ENCODE measurements around the gene HDAC4. TPM values are rescaled to one million over a fixed set of nuclear protein-coding genes. Genes with fewer than 3 reads are reported as not detected.
A peak's percentile ranks its signal among the peaks of the same experiment; 100 is the strongest.

The HDAC4 gene
- total and polyA plus RNA-seq, 9 of the 15 experiments (the other 6 are each of a cell fraction or from before 2014, with no cell fraction given), result 0.11 to 20.2 (median 4.0) TPM

- H3K4me1 ChIP-seq (replicated peaks in 1 of 2; ENCODE audit: control insufficient read depth in 2 of 2, insufficient read depth in 2 of 2, low read length in 2 of 2), result peaks cover 20 to 33% of the 10 kb centered on the region in 2 experiments; a peak in 4 of 5 replicates
- H3K27ac ChIP-seq (ENCODE audit: extremely low read depth, low read depth, low read length), result no peak overlapping the region
- ChIA-PET POLR2A (interaction anchor here (1.0 to 1.2 kb wide), 2 partner anchors 14 to 189 kb away, joined by 3 read pairs; partner anchors contain the start of gene HDAC4), CTCF (ENCODE audit: low intra/inter-chr PET ratio) (interaction anchor here (0.7 kb wide), 1 partner anchor 1244 kb away, joined by 3 read pairs; no protein-coding TSS in a partner anchor)
- intact Hi-C loops (cut with micrococcal nuclease), result no loop called here
- BruUV-seq (replicated peaks), result no TSS peak
- FAIRE-seq, result peak; percentile 15
- H4K20me1 ChIP-seq (replicated peaks; ENCODE audit: control insufficient read depth, insufficient read depth, low read length), result peaks cover 15% of the 10 kb centered on the region; the same call in 1 of the 2 replicates
- DNase-seq (ENCODE audit: extremely low read depth in 1 of 4, low spot score in 3 of 4), result peak; percentile 39 to 49 (median 44)
- H3K9me3 ChIP-seq (replicated peaks; ENCODE audit: control insufficient read depth, insufficient read depth, low read depth, low read length), result no peaks in the 10 kb centered on the region
- H3K9ac ChIP-seq (ENCODE audit: insufficient read depth in 1 of 2, low read depth in 2 of 2, low read length in 2 of 2), result peak overlapping the region in 1 of 2 experiments; percentile 45; a peak in 1 of 4 replicates
- H2AFZ ChIP-seq (ENCODE audit: low read depth, low read length), result no peak overlapping the region
- peak overlapping the region; percentile 52; the same call in 1 of the 2 replicates for H3K4me2 ChIP-seq (ENCODE audit: insufficient read depth, low read length)
- H3K79me2 ChIP-seq (ENCODE audit: control insufficient read depth, insufficient read depth, low read length), result peaks cover 13% of the 10 kb centered on the region
- no peaks in the 10 kb centered on the region for H3K27me3 ChIP-seq (ENCODE audit: control insufficient read depth in 2 of 2, insufficient read depth in 2 of 2, low read length in 2 of 2)
- peaks cover 2% of the 10 kb centered on the region for H3K9me1 ChIP-seq (ENCODE audit: control insufficient read depth, insufficient read depth, low read length)
- 43% methylated on average over 6 of the region's 7 CpGs for WGBS (ENCODE audit: insufficient coverage, low coverage, missing lambda C conversion rate)
- H3K36me3 ChIP-seq (ENCODE audit: control insufficient read depth, insufficient read depth, low read length), result no peaks in the 10 kb centered on the region
- peak; percentile 81 for ATAC-seq
- in situ Hi-C loops (cut with MboI), result no loop called here
- H3K4me3 ChIP-seq, result no peak overlapping the region
- TF ChIP-seq ZNF589 (CRISPR knock-in tag; IDR thresholded peaks at IDR 0.05; ENCODE audit: low read depth) (no peak), TAL1 (IDR thresholded peaks at IDR 0.05) (peak; percentile 28; the same call in 1 of the 2 replicates), FOXA1 (IDR thresholded peaks at IDR 0.05; ENCODE audit: borderline replicate concordance) (no peak), ZNF655 (CRISPR knock-in tag; IDR thresholded peaks at IDR 0.05) (no peak), ZBTB17 (CRISPR knock-in tag; IDR thresholded peaks at IDR 0.05) (no peak), HMGN3 (IDR thresholded peaks at IDR 0.05; ENCODE audit: borderline replicate concordance, extremely low read depth, insufficient read length, low read depth, low read length) (no peak), HINFP (tag; conservative IDR thresholded peaks at IDR 0.05; ENCODE audit: low read depth) (no peak), STAT5A (IDR thresholded peaks at IDR 0.05; ENCODE audit: borderline replicate concordance, low read length) (0 out of 2 replicates have a peak, but pooled peaks have one; percentile 18), ARID1B (IDR thresholded peaks at IDR 0.05) (peak; percentile 59), TEAD4 (IDR thresholded peaks at IDR 0.05; ENCODE audit: low read length) (0 out of 2 replicates have a peak, but pooled peaks have one; percentile 13), TEAD4 (CRISPR knock-in tag; IDR thresholded peaks at IDR 0.05; ENCODE audit: borderline replicate concordance) (no peak), GABPB2 (CRISPR knock-in tag; conservative IDR thresholded peaks at IDR 0.05) (no peak), MAFK (IDR thresholded peaks at IDR 0.05; ENCODE audit: low read length) (no peak), CXXC5 (CRISPR knock-in tag; IDR thresholded peaks at IDR 0.05) (no peak)
Observed at GRCh38 chr2:239212121-239212928, 188.5 kb downstream of the HDAC4 start.
